ENCODE data around the gene SPON1.

DNA sequence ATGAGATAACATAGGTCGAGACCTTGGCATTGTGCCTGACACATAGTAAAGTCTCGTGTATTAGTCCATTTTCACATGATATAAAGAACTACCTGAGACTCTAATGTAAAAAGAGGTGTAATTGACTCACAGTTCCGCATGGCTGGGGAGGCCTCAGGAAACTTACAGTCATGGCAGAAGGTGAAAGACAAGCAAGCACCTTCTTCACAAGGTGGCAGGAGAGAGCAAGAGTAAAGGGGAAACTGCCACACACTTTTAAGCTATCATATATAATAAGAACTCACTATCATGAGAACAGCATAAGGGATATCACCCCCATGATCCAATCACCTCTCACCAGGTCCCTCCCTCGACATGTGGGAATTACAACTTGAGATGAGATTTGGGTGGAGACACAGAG lies 165.2 kb downstream of the SPON1 start:
- TF ChIP-seq, protein P1, sequence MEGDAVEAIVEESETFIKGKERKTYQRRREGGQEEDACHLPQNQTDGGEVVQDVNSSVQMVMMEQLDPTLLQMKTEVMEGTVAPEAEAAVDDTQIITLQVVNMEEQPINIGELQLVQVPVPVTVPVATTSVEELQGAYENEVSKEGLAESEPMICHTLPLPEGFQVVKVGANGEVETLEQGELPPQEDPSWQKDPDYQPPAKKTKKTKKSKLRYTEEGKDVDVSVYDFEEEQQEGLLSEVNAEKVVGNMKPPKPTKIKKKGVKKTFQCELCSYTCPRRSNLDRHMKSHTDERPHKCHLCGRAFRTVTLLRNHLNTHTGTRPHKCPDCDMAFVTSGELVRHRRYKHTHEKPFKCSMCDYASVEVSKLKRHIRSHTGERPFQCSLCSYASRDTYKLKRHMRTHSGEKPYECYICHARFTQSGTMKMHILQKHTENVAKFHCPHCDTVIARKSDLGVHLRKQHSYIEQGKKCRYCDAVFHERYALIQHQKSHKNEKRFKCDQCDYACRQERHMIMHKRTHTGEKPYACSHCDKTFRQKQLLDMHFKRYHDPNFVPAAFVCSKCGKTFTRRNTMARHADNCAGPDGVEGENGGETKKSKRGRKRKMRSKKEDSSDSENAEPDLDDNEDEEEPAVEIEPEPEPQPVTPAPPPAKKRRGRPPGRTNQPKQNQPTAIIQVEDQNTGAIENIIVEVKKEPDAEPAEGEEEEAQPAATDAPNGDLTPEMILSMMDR (conservative IDR thresholded peaks at IDR 0.05; ENCODE audit: low read depth in 2 of 2): peak; percentile 46 to 64
- TF ChIP-seq, protein P2, sequence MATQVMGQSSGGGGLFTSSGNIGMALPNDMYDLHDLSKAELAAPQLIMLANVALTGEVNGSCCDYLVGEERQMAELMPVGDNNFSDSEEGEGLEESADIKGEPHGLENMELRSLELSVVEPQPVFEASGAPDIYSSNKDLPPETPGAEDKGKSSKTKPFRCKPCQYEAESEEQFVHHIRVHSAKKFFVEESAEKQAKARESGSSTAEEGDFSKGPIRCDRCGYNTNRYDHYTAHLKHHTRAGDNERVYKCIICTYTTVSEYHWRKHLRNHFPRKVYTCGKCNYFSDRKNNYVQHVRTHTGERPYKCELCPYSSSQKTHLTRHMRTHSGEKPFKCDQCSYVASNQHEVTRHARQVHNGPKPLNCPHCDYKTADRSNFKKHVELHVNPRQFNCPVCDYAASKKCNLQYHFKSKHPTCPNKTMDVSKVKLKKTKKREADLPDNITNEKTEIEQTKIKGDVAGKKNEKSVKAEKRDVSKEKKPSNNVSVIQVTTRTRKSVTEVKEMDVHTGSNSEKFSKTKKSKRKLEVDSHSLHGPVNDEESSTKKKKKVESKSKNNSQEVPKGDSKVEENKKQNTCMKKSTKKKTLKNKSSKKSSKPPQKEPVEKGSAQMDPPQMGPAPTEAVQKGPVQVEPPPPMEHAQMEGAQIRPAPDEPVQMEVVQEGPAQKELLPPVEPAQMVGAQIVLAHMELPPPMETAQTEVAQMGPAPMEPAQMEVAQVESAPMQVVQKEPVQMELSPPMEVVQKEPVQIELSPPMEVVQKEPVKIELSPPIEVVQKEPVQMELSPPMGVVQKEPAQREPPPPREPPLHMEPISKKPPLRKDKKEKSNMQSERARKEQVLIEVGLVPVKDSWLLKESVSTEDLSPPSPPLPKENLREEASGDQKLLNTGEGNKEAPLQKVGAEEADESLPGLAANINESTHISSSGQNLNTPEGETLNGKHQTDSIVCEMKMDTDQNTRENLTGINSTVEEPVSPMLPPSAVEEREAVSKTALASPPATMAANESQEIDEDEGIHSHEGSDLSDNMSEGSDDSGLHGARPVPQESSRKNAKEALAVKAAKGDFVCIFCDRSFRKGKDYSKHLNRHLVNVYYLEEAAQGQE (IDR thresholded peaks at IDR 0.05; ENCODE audit: unreplicated experiment): no peak
- TF ChIP-seq EZH2 (IDR thresholded peaks at IDR 0.05; ENCODE audit: low read depth, unreplicated experiment): no peak
